ENCODE measurements around the gene RASA3.

- TF ChIP-seq POLR2A (conservative IDR thresholded peaks at IDR 0.05) (no peak), JUND (IDR thresholded peaks at IDR 0.05; ENCODE audit: borderline replicate concordance, low read depth, low read length) (no peak), JUND (tag; IDR thresholded peaks at IDR 0.05; ENCODE audit: borderline replicate concordance, low read depth, low read length) (no peak), ZNF274 (IDR thresholded peaks at IDR 0.05; ENCODE audit: borderline replicate concordance, low read depth, low read length) (no peak), CEBPB (tag; IDR thresholded peaks at IDR 0.05) (no peak), GABPA (tag; conservative IDR thresholded peaks at IDR 0.05; ENCODE audit: low read depth) (no peak), ARID1B (IDR thresholded peaks at IDR 0.05) (no peak)
- TF ChIP-seq, protein P1, sequence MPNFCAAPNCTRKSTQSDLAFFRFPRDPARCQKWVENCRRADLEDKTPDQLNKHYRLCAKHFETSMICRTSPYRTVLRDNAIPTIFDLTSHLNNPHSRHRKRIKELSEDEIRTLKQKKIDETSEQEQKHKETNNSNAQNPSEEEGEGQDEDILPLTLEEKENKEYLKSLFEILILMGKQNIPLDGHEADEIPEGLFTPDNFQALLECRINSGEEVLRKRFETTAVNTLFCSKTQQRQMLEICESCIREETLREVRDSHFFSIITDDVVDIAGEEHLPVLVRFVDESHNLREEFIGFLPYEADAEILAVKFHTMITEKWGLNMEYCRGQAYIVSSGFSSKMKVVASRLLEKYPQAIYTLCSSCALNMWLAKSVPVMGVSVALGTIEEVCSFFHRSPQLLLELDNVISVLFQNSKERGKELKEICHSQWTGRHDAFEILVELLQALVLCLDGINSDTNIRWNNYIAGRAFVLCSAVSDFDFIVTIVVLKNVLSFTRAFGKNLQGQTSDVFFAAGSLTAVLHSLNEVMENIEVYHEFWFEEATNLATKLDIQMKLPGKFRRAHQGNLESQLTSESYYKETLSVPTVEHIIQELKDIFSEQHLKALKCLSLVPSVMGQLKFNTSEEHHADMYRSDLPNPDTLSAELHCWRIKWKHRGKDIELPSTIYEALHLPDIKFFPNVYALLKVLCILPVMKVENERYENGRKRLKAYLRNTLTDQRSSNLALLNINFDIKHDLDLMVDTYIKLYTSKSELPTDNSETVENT (CRISPR knock-in tag; IDR thresholded peaks at IDR 0.05), result no peak
- TF ChIP-seq, protein P2, sequence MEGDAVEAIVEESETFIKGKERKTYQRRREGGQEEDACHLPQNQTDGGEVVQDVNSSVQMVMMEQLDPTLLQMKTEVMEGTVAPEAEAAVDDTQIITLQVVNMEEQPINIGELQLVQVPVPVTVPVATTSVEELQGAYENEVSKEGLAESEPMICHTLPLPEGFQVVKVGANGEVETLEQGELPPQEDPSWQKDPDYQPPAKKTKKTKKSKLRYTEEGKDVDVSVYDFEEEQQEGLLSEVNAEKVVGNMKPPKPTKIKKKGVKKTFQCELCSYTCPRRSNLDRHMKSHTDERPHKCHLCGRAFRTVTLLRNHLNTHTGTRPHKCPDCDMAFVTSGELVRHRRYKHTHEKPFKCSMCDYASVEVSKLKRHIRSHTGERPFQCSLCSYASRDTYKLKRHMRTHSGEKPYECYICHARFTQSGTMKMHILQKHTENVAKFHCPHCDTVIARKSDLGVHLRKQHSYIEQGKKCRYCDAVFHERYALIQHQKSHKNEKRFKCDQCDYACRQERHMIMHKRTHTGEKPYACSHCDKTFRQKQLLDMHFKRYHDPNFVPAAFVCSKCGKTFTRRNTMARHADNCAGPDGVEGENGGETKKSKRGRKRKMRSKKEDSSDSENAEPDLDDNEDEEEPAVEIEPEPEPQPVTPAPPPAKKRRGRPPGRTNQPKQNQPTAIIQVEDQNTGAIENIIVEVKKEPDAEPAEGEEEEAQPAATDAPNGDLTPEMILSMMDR (IDR thresholded peaks at IDR 0.05 in 2 of 3, conservative IDR thresholded peaks at IDR 0.05 in 1 of 3; ENCODE audit: insufficient read depth in 2 of 3, low read depth in 1 of 3, low read length in 3 of 3), result no peak
Observed at GRCh38 chr13:113939944-113940297, 192.5 kb downstream of the RASA3 start.

Measured in K562 (cell line).